Measurements from ENCODE around the gene MAGOHB.

DNA sequence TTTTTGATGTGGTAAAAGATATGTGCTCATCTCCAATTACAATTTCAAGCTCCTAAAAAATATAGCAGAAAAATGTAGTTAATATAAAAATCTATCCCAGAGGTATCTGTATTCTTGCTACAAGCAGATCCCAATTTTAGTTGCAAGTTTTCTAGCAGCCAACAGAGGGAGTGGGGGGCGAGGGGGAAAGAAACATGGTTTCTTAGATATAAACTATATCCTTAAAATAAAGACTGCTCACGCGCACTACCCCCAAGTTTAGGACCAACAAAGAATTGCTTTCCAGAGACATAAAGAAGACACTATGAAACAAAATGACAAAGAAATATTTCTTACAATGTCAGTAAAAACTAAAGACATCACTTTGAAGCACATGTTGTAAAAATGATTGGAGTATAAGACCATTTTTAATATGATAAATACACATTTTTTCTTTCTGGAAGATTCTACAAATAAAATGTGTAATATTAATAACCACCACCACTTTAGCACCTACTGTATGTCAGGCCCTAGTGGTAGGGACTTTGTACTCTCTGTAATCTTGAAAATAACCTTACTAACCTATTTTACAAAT lies 5.4 kb downstream of the MAGOHB start:
- TF ChIP-seq POLR2AphosphoS5 (IDR thresholded peaks at IDR 0.05) (no peak), POLR2A (IDR thresholded peaks at IDR 0.05) (no peak), CTCF (IDR thresholded peaks at IDR 0.05) (no peak), EP300 (IDR thresholded peaks at IDR 0.05) (no peak)
